HEK293T (cell line): ENCODE results near the gene ZSWIM7.
A peak's percentile ranks its signal among the peaks of the same experiment; 100 is the strongest.

ENCODE experiments used
- CTCF ChIA-PET: fragments of 350-600 bp; formaldehyde crosslinking; extraction: SDS; loops from one replicate; lab custom pipeline; 2021; ENCODE audit warnings: antibody characterized with exemption, inconsistent platforms; lab: Yijun Ruan, JAX
- POLR2A ChIA-PET: fragments of 350-600 bp; formaldehyde crosslinking; extraction: SDS; loops from one replicate; lab custom pipeline; 2020; ENCODE audit warnings: antibody characterized with exemption, inconsistent platforms; lab: Yijun Ruan, JAX
- DNase-seq: peaks from one replicate; pipeline ENCODE4 v3.0.0; 2012; ENCODE audit warnings: mixed read lengths; ENCODE audit errors: extremely low spot score
- ARNT ChIP-seq: fragments of 450-650 bp; IDR thresholded peaks from 2 replicates; pipeline ENCODE4 v1.6.1; 2017; ENCODE audit warnings: mild to moderate bottlenecking
- BHLHE40 ChIP-seq: fragments of 450-650 bp; IDR thresholded peaks from 2 replicates; pipeline ENCODE4 v1.6.1; 2016; ENCODE audit warnings: mild to moderate bottlenecking, moderate library complexity, borderline replicate concordance
- CTBP1 ChIP-seq: fragments of 450-650 bp; IDR thresholded peaks from 2 replicates; pipeline ENCODE4 v1.6.1; 2016; ENCODE audit warnings: borderline replicate concordance
- ELF4 ChIP-seq: fragments of 450-650 bp; IDR thresholded peaks from 2 replicates; pipeline ENCODE4 v1.6.1; 2017; ENCODE audit warnings: antibody characterized with exemption
- FOXA1 ChIP-seq: fragments of 450-650 bp; IDR thresholded peaks from 2 replicates; pipeline ENCODE4 v1.6.1; 2016; ENCODE audit warnings: mild to moderate bottlenecking
- FOXK2 ChIP-seq: fragments of 450-650 bp; IDR thresholded peaks from 2 replicates; pipeline ENCODE4 v1.6.1; 2016; ENCODE audit warnings: mild to moderate bottlenecking
- FOXM1 ChIP-seq: fragments of 450-650 bp; IDR thresholded peaks from 2 replicates; pipeline ENCODE4 v1.6.1; 2017; ENCODE audit warnings: mild to moderate bottlenecking, borderline replicate concordance
- HDGF ChIP-seq: fragments of 450-650 bp; IDR thresholded peaks from 2 replicates; pipeline ENCODE4 v1.6.1; 2017; ENCODE audit warnings: antibody characterized with exemption, borderline replicate concordance
- L3MBTL2 ChIP-seq: fragments of 450-650 bp; conservative IDR thresholded peaks from 2 replicates; pipeline ENCODE4 v1.6.1; 2016; ENCODE audit warnings: mild to moderate bottlenecking
- LEF1 ChIP-seq: fragments of 450-650 bp; IDR thresholded peaks from 2 replicates; pipeline ENCODE4 v1.6.1; 2017; ENCODE audit warnings: mild to moderate bottlenecking, borderline replicate concordance
- NFRKB ChIP-seq: fragments of 450-650 bp; IDR thresholded peaks from 2 replicates; pipeline ENCODE4 v1.6.1; 2016; ENCODE audit warnings: mild to moderate bottlenecking, moderate library complexity
- SP1 ChIP-seq: fragments of 450-650 bp; IDR thresholded peaks from 2 replicates; pipeline ENCODE4 v1.6.1; 2017
- SUZ12 ChIP-seq: fragments of 450-650 bp; IDR thresholded peaks from 2 replicates; pipeline ENCODE4 v1.6.1; 2016; ENCODE audit warnings: mild to moderate bottlenecking
- TARDBP ChIP-seq: fragments of 450-650 bp; IDR thresholded peaks from 2 replicates; pipeline ENCODE4 v1.6.1; 2016
- ZNF384 ChIP-seq: fragments of 450-650 bp; IDR thresholded peaks from 2 replicates; pipeline ENCODE4 v1.6.1; 2016
- TF ChIP-seq, protein P1 (sequence below): fragments of 450-650 bp; IDR thresholded peaks from 2 replicates; pipeline ENCODE4 v1.6.1; 2016

Gene ZSWIM7

GRCh38 chr17:16003841-16004240, 4.3 kb upstream of the ZSWIM7 start:
- no peak for TF ChIP-seq TARDBP
- TF ChIP-seq, protein P1, sequence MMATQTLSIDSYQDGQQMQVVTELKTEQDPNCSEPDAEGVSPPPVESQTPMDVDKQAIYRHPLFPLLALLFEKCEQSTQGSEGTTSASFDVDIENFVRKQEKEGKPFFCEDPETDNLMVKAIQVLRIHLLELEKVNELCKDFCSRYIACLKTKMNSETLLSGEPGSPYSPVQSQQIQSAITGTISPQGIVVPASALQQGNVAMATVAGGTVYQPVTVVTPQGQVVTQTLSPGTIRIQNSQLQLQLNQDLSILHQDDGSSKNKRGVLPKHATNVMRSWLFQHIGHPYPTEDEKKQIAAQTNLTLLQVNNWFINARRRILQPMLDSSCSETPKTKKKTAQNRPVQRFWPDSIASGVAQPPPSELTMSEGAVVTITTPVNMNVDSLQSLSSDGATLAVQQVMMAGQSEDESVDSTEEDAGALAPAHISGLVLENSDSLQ = no peak
- no peak for TF ChIP-seq FOXA1
- no peak for TF ChIP-seq FOXK2
- ChIA-PET POLR2A (no interaction called here), CTCF (no interaction called here)
- DNase-seq = no peak

GRCh38 chr17:16002708-16003260, 3.3 kb upstream of the ZSWIM7 start:
- CTCF ChIA-PET = no interaction called here
- POLR2A ChIA-PET = interaction anchor here (1.6 kb wide), 1 partner anchor 57 kb away, joined by 4 read pairs; the partner anchor contains the start of gene ADORA2B
- DNase-seq = no peak
- TF ChIP-seq ZNF384 (no peak), BHLHE40 (no peak), FOXA1 (no peak), FOXM1 (no peak)

- CTCF ChIA-PET = interaction anchor here (0.6 kb wide), 3 partner anchors 25 to 91 kb away, joined by 3 read pairs; no protein-coding TSS in a partner anchor
- POLR2A ChIA-PET = interaction anchor here (1.1 to 4.0 kb wide), 5 partner anchors 11 to 212 kb away, joined by 3 to 34 read pairs (median 4); partner anchors contain the start of gene ADORA2B
- no peak for DNase-seq
- TF ChIP-seq BHLHE40 (no peak), SUZ12 (no peak), TARDBP (no peak), ZNF384 (no peak), CTBP1 (no peak)
- TF ChIP-seq, protein P1 = no peak
Measured at GRCh38 chr17:16001226-16001897, 1.9 kb upstream of the ZSWIM7 start.

DNA sequence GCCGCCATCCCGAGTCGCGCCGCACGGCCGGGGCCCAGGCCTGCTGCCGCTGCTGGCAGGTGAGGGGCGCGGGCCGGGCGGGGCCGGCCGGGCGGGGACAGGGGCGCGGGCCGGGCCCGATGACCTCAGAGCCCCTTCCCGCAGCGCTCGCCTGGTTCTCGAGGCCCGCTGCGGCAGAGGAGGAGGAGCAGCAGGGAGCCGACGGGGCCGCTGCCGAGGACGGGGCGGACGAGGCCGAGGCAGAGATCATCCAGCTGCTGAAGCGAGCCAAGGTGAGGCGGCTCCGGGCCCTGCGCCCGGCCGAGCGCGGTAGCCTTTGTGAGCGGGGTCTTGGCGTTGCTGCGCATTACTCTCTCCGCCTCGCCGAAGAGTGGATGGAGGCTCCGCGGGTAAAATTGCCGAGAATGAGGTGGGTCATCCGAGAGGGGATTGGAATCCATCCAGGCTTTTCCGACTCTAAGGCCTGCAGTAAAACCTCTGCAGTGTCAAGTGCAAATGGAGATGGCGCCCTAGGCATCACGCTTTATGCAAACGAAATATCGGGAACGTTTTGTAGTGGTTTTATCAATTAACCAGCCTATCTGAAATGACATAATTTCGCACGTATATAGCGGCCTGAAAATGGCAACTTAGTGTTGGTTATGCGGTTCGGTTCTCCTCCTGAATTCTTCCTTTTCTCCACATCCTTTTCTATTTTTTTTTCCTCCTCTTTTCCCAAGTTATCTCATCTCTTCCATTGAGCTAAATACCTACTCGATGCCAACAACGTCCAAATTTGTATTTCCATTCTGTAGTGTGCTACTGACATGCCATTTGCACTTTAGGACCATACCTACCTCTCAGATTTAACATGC, 697 bp upstream of the ZSWIM7 start:
- peak; percentile 59; the same call in 1 of the 2 replicates for TF ChIP-seq FOXM1
- TF ChIP-seq NFRKB = no peak
- peak; percentile 56 for DNase-seq
- POLR2A ChIA-PET = interaction anchor here (0.6 to 4.7 kb wide), 40 partner anchors 9 to 380 kb away, joined by 3 to 74 read pairs (median 5); partner anchors contain the start of genes ADORA2B, NCOR1, PIGL and UBB
- CTCF ChIA-PET = interaction anchor here (1.2 to 1.3 kb wide), 2 partner anchors 11 to 171 kb away, joined by 4 to 8 read pairs; no protein-coding TSS in a partner anchor

- TF ChIP-seq L3MBTL2 (no peak), CTBP1 (no peak), NFRKB (no peak), HDGF (no peak), ZNF384 (no peak), LEF1 (no peak), BHLHE40 (no peak), TARDBP (no peak), ELF4 (no peak), ARNT (no peak), FOXK2 (no peak), SUZ12 (no peak), SP1 (no peak)
- TF ChIP-seq, protein P1 = no peak
- ChIA-PET CTCF (interaction anchor here (0.7 to 1.9 kb wide), 2 partner anchors 32 to 49 kb away, joined by 3 to 5 read pairs; no protein-coding TSS in a partner anchor), POLR2A (interaction anchor here (1.7 to 4.7 kb wide), 7 partner anchors 8 to 169 kb away, joined by 6 to 74 read pairs (median 14); partner anchors contain the start of gene ADORA2B)
- no peak for DNase-seq
Measured at GRCh38 chr17:15998031-15998562, 1.4 kb downstream of the ZSWIM7 start.

GRCh38 chr17:15996322-15996721, 3.2 kb downstream of the ZSWIM7 start:
- DNase-seq = no peak
- TF ChIP-seq FOXK2 (no peak), BHLHE40 (no peak), ZNF384 (no peak)
- POLR2A ChIA-PET = interaction anchor here (0.9 to 4.7 kb wide), 2 partner anchors 9 to 49 kb away, joined by 3 to 74 read pairs; partner anchors contain the start of gene ADORA2B
- CTCF ChIA-PET = interaction anchor here (0.7 to 1.5 kb wide), 2 partner anchors 51 to 80 kb away, joined by 4 to 5 read pairs; partner anchors contain the start of gene ADORA2B
